ENCODE results near the gene ZFPM1. TPM values are rescaled to one million over a fixed set of nuclear protein-coding genes. Genes with fewer than 3 reads are reported as not detected.

The ZFPM1 gene
- total RNA-seq, 1 donor from 2014 or later, result 11.1 TPM

DNA sequence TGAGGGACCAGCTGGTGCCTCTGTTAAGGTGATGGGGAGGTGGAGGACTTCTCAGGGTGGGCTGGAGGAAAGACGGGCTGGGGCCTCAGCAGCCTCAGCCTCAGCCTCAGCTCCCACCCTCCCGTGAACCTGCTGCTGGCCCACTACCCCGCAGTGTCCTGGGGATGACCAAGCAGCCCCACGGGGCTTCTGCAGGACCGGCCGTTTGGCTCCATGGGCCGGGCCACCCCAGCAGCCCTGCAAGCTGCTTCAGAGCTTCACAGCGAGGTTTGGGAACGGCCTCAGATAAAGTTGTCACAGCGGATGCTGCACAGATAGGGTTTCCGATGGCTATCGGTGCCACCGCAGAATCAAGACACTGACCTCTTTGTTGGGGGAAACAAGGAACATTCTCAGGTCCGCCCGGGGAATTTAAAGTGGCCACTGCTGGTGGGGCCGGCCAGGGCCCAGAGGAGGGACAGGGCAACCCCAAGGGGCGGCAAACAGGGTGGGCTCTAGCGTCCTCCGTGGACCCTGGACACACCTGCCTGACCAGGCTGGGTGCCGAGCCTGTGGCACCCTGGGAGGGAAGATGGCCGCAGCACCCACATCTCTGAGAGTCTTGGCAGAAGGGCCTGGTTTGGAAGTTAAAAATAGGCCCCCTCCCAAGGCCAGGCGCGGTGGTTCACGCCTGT is 69.3 kb downstream of the ZFPM1 start:
- Mint-ChIP-seq H3K9me3 (peaks cover 7% of the 10 kb centered on the region), H3K27ac (ENCODE audit: unreplicated experiment) (peak overlapping the region; percentile 95), H3K4me1 (peaks cover 16% of the 10 kb centered on the region), H3K4me3 (peak overlapping the region; percentile 83), H3K27me3 (ENCODE audit: low read depth) (no peaks in the 10 kb centered on the region), H3K36me3 (ENCODE audit: low read depth) (peaks cover 5% of the 10 kb centered on the region)
- TF ChIP-seq, protein P1, sequence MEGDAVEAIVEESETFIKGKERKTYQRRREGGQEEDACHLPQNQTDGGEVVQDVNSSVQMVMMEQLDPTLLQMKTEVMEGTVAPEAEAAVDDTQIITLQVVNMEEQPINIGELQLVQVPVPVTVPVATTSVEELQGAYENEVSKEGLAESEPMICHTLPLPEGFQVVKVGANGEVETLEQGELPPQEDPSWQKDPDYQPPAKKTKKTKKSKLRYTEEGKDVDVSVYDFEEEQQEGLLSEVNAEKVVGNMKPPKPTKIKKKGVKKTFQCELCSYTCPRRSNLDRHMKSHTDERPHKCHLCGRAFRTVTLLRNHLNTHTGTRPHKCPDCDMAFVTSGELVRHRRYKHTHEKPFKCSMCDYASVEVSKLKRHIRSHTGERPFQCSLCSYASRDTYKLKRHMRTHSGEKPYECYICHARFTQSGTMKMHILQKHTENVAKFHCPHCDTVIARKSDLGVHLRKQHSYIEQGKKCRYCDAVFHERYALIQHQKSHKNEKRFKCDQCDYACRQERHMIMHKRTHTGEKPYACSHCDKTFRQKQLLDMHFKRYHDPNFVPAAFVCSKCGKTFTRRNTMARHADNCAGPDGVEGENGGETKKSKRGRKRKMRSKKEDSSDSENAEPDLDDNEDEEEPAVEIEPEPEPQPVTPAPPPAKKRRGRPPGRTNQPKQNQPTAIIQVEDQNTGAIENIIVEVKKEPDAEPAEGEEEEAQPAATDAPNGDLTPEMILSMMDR (conservative IDR thresholded peaks at IDR 0.05), result no peak
- no peak for DNase-seq (ENCODE audit: low read depth, low spot score)

GRCh38 chr16:88523309-88524161 is 70.5 kb downstream of the ZFPM1 start:
- no peaks in the 10 kb centered on the region for H3K27me3 Mint-ChIP-seq (ENCODE audit: low read depth)
- H3K27ac Mint-ChIP-seq (ENCODE audit: unreplicated experiment), result no peak overlapping the region
- peaks cover 17% of the 10 kb centered on the region for H3K4me1 Mint-ChIP-seq
- no peak for DNase-seq (ENCODE audit: low read depth, low spot score)
- TF ChIP-seq, protein P1 (conservative IDR thresholded peaks at IDR 0.05), result no peak
- H3K4me3 Mint-ChIP-seq, result peak overlapping the region; percentile 80
- H3K36me3 Mint-ChIP-seq (ENCODE audit: low read depth), result peaks cover 2% of the 10 kb centered on the region
- H3K9me3 Mint-ChIP-seq, result peaks cover 5% of the 10 kb centered on the region

GRCh38 chr16:88524274-88524972 is 71.3 kb downstream of the ZFPM1 start:
- H3K27ac Mint-ChIP-seq (ENCODE audit: unreplicated experiment), result no peak overlapping the region
- H3K4me1 Mint-ChIP-seq, result peaks cover 25% of the 10 kb centered on the region
- no peaks in the 10 kb centered on the region for H3K27me3 Mint-ChIP-seq (ENCODE audit: low read depth)
- DNase-seq (ENCODE audit: low read depth, low spot score), result no peak
- H3K36me3 Mint-ChIP-seq (ENCODE audit: low read depth), result peaks cover 2% of the 10 kb centered on the region
- TF ChIP-seq, protein P1 (conservative IDR thresholded peaks at IDR 0.05), result no peak
- peaks cover 2% of the 10 kb centered on the region for H3K9me3 Mint-ChIP-seq
- no peak overlapping the region for H3K4me3 Mint-ChIP-seq

GRCh38 chr16:88524973-88525662 is 72.0 kb downstream of the ZFPM1 start:
- no peaks in the 10 kb centered on the region for H3K27me3 Mint-ChIP-seq (ENCODE audit: low read depth)
- H3K36me3 Mint-ChIP-seq (ENCODE audit: low read depth), result peaks cover 1% of the 10 kb centered on the region
- peaks cover 30% of the 10 kb centered on the region for H3K4me1 Mint-ChIP-seq
- DNase-seq (ENCODE audit: low read depth, low spot score), result no peak
- peak overlapping the region; percentile 72 for H3K4me3 Mint-ChIP-seq
- TF ChIP-seq, protein P1 (conservative IDR thresholded peaks at IDR 0.05), result no peak
- peaks cover 1% of the 10 kb centered on the region for H3K9me3 Mint-ChIP-seq
- peak overlapping the region; percentile 75 for H3K27ac Mint-ChIP-seq (ENCODE audit: unreplicated experiment)

- Mint-ChIP-seq H3K27ac (ENCODE audit: unreplicated experiment) (peak overlapping the region; percentile 75), H3K27me3 (ENCODE audit: low read depth) (no peaks in the 10 kb centered on the region), H3K4me3 (peak overlapping the region; percentile 72), H3K4me1 (peaks cover 34% of the 10 kb centered on the region), H3K36me3 (ENCODE audit: low read depth) (no peaks in the 10 kb centered on the region), H3K9me3 (no peaks in the 10 kb centered on the region)
- DNase-seq (ENCODE audit: low read depth, low spot score), result no peak
- TF ChIP-seq, protein P1 (conservative IDR thresholded peaks at IDR 0.05), result no peak
Observed at GRCh38 chr16:88525663-88525990, 72.5 kb downstream of the ZFPM1 start.

Data from neural crest cell (in vitro differentiated cells).